ENCODE results near the gene YTHDF1. TPM values are rescaled to one million over a fixed set of nuclear protein-coding genes. Genes with fewer than 3 reads are reported as not detected.

The YTHDF1 gene
- total RNA-seq, 1 experiment from 2014 or later = 22.1 TPM

DNA sequence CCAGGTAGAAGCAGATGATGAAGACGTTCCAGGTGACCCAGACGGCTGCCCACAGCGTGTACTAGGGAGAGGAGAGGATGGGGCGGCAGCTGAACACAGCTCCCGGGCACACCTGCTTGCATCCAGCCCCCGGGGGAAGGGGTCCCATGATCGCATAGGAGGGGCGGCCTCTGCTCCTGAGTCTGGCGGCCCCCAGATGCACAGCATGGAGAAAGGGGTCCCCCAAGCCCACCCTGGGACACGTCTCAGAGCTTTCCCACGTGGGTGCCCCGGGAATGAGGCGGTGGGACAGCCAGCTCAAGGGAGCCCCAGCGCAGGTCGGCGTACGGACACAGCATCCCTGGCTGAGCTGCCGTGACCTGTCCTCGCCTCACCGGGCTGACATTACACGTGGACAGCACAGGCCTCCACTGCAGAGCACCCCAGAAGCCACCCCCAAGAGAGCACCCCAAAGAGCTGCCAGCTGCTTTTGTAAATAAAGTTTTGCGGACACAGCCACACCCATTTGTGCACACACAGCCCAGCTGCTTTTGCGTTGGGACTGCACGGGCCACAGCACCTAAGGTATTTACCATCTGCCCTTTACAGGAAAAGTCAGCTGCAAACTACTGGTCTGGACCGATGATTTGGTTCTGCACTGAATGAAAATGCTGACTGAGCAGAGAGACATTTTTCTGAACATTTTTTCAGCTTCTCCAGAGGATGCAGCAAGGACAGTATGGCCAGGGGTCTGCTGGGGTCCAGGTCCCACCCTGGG, 33.1 kb upstream of the YTHDF1 start:
- no peak for DNase-seq (ENCODE audit: low read depth)

DNA sequence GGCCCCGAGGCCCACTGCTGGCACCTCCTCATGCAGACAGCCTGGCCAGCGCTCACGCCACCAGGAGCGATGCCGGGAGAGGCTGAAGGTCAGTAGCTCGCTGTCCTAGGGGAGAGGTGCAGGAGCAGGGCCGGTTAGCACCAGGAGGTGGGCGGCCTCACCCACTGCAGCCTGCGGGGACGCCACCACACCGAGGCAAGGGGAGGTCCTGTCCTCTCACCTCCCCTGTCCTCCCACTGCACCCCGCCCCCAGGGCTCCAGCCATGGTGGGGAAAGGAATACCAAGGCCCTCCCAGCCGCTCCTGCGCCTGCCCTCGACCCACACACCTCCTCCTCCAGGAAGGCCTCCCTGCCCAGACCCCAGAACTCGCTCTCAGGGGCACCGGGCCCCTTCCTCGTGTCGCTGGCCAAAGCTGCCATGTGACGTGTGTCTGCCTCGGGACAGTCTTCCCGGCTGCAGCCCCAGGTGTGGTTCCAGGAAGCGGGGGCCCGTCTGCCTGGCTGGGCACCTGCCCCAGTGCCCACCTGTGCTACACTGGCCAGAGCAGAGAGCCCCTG, 31.8 kb upstream of the YTHDF1 start:
- no peak for DNase-seq (ENCODE audit: low read depth)

DNA sequence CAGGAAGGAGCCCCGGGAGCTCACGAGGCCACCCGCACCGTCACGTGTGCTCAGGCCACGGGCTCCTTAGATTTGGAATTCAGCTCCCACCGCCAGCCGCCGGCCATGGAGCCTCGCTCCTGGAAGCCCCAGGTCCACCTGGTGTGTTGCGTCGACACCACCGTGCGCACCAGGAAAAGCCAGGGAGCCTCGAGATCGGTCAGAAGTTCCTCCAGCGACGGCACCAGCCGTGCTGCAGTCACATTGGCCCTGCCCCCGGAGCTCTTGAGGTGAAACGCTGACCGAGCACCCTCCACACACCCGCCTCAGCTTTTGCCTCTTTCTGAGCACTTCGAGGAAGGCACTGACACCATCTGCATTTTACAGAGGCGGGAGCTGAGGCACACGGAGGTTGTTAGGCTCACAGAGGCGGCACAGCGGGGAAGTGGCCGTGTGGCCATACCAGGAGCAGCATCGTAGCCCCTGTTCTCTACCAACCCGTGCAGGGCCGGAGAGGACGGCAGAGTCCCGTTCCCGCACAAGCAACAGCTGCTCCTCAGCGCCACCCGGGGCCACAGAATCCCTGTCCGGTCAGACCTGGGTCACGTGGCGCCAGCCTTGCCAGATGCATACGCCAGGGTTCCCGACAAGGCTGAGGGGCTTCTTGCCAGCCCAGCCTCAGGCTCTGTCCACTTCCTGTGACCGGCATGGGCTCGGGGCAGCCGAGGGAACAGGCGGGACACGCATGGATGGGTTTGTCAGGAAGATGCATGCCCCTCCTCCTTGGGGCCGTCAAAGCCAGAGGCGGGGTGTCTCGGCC, 30.8 kb upstream of the YTHDF1 start:
- DNase-seq (ENCODE audit: low read depth) = peak; percentile 61

DNA sequence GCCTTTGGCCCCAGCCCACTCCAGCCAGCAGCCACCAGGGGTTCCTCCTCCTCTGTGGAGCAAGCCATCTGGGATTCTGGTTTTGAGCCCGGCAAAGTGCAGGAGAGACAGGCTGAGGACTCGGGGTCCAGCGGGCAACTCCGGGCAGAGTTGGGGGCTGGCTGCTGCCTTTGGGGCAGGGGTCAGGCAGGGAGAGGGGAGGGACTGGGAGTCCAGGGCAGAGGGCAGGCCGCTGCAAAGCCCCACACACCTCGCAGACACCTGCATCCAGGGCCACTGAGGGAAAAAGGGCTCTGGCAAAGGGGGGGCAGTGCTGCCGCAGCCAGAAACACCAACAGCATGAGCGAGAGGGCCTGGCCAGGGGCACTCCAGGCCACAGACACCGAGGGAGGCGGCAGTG, 28.5 kb upstream of the YTHDF1 start:
- DNase-seq (ENCODE audit: low read depth) = no peak

DNA sequence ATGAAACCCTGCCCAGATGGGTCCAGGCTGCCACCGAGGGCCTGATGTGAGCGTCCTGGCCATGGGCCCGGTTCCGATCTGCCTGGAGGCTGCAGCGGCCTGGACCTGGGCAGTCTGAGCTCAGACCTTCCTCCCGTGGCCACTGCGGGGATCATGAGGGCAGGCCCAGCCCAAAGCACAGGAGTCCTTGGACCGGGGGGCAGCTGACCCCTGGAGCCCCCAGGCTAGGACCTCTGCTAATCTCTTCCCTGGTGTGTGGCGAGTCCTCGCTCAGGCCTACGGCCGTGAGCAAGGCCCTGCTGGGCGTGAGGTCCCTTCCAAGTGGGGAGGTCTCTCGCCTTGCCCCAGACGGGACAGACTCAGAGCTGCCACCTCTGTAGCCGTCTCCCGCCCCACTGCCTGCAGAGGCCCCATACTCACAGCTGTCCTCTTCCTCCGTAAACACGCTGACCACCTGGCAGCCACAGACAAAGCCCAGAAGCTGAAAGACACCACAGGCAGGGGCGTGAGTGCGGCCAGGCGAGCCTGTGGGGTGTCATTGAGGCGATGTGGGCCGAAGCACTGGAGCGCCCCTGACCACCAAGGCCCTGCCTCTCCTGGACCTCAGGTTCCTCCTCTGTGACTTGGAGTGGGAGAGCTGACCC, 27.8 kb upstream of the YTHDF1 start:
- no peak for DNase-seq (ENCODE audit: low read depth)

DNA sequence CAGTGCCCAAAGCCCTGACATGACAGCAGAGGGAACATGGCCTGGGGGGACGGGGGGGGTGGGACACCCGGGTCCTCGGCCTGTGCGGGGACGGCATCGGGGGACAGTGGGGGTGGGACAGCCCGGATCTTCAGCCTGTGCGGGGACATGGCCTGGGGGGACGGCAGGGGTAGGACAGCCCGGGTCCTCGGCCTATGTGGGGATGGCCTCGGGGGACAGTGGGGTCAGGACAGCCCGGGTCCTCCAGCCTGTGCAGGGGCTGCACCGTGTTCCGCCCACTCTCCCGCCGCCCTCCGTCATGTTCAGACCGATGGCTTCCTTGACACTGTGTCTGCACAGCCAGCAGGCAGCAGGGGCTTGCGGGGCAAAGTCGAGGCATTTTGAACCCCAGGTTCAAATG, 26.8 kb upstream of the YTHDF1 start:
- no peak for DNase-seq (ENCODE audit: low read depth)

DNA sequence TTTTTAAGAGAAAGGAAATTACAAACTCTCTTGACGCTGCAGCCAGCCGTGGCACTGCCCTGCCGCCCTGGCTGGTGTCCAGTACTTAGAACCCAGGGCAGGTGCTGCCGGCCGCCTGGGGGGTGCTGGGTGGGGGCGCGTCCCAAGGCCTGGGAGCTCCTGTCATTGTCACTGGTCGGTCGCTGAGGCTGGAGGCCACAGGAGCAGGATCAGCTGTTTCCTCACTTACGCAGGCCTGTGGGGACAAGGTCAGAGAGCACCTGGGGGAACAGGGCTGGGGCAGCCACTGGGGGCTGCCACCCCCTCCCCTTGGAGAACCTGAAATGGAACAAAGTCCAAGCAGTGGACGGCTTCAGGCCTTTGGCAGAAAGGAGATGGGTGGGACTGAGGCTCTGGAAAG, 25.3 kb upstream of the YTHDF1 start:
- DNase-seq (ENCODE audit: low read depth) = no peak

DNA sequence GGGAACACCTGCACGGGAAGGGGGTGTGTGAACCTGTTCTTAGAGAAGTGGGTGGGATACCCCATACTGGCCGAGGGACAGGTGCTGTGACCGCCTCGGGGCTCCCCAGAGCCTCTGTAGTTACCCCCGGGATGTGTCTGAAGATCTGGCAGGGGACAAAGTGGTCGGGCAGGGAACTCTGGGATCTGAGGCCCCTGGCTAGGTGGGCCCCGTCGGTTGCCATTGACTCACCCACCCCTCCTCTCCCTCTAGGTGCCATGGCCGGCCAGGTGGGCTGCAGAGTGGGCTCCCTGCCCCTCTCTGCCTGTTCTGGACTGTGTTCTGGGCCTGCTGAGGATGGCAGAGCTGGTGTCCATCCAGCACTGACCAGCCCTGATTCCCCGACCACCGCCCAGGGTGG, 24.1 kb upstream of the YTHDF1 start:
- no peak for DNase-seq (ENCODE audit: low read depth)

DNA sequence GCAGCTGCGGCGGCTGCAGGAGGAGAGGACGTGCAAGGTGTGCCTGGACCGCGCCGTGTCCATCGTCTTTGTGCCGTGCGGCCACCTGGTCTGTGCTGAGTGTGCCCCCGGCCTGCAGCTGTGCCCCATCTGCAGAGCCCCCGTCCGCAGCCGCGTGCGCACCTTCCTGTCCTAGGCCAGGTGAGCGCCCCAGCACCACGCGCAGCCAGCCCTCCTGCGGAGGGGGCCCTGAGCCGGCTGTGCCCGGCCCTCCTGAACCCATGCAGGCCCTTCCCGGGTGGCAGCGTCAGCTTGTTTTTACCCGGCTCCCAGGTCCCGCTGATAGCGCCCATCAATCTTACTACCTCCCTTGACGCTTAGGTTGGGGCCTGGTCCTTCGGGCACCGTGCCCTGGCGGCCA, 23.5 kb upstream of the YTHDF1 start:
- DNase-seq (ENCODE audit: low read depth) = no peak

DNA sequence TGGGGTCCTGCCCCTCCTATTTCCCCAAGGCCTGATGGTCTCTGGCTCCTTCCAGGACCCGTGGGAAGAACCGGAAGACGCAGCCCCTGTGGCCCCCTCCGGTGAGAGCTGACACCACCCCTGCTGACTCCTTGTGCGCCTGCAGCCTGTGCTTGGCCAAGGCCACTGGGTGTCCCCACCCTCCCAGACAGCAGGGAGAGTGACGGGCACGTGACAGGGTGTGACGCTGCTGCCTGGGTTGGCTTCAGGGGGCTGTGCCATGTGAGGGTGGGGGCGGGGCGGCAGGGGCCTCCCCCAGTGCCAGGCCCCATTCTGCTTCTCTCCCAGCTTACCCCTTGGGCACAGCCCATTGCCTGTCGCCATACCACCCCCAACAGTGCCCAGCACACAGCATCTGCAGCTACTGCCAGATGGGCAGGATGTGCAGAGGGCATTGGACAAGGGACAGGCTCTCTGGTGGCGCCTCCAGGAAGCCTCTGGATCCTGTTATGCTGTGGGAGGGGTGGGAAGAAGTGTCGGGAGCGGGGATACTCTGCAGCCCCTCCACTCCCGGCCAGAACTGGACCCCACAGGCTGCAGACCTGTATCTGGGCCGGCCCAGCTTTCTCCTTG, 22.7 kb upstream of the YTHDF1 start:
- no peak for DNase-seq (ENCODE audit: low read depth)

DNA sequence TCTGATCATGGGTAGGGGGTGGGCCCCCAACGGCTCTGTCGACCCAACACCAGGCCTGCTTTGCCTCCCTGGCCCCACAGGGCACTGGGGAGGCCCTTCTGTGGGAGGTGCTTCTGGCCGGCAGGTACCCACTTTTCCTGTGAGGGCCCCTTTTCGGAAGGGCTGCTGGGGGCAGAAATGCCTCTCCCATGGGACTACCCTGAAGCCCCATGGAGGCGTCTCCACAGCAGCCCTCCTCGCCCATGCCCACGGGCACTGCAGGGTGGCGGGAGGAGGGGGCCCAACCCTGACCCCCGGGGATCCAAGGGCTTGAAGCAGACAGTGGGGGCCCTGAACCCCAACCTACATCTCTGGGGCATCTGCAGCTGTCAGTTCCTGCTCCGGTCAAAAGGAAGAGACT, 22.1 kb upstream of the YTHDF1 start:
- no peak for DNase-seq (ENCODE audit: low read depth)

DNA sequence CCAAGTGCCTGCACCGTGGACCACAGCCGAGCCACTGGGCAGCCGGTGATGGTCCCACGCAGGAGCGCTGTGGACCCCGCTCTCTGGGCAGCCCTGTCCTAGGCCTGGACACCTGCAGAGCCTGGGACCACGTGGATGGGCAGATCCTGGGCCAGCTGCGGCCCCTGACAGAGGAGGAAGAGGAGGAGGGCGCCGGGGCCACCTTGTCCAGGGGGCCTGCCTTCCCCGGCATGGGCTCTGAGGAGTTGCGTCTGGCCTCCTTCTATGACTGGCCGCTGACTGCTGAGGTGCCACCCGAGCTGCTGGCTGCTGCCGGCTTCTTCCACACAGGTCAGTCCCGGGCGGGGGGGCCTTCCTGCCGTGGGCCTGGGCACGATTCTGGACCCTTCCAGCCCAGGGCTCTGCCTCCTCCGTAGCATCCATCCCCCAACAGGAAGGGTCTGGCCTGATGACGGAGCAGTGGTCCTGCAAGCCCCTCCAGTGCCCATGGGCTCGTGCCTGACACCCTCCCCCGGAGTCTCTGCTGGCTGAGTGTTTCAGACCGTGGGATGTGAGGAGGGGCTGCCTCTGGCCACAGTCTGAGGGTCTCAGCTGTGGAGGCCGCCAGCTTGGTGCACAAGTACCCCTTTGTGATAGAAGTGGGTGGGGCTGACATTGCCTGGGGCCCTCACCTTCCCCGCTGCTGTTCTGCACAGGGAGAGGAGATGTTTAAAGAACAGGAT, 20.3 kb upstream of the YTHDF1 start:
- DNase-seq (ENCODE audit: low read depth) = no peak

DNA sequence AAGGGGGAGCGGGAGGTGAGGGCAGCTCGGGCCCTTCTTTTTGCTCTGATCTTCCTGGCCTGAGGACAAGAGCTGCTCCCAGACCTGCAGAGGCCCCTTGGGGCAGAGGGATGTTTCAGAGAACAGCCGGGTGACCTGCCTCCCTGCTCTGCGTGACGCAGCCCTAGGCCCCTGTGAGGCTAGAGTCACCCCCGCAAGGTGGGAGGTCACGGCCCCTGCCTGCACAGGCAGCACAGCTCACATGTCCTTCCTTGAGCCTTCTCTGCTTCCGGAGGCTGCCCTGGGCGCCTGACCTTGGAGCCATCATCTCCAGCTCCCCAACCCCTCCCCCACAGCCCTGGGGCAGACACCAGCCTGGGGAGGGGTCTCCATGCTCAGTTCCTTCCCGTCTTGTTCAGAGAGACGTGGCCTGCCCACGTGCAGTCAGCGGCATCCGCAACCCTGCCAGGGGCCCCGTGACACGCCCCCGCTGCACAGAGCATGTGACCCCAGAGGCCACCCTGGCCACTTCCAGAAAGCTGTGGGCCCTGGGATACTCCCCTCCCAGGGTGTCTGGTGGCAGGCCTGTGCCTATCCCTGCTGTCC, 19.6 kb upstream of the YTHDF1 start, which contains the start of gene BIRC7:
TSS of gene BIRC7 (plus strand) at position 507 of the 585 bp plus-strand sequence. CDS start 192 bp downstream, outside the sequence.
- no peak for DNase-seq (ENCODE audit: low read depth)

DNA sequence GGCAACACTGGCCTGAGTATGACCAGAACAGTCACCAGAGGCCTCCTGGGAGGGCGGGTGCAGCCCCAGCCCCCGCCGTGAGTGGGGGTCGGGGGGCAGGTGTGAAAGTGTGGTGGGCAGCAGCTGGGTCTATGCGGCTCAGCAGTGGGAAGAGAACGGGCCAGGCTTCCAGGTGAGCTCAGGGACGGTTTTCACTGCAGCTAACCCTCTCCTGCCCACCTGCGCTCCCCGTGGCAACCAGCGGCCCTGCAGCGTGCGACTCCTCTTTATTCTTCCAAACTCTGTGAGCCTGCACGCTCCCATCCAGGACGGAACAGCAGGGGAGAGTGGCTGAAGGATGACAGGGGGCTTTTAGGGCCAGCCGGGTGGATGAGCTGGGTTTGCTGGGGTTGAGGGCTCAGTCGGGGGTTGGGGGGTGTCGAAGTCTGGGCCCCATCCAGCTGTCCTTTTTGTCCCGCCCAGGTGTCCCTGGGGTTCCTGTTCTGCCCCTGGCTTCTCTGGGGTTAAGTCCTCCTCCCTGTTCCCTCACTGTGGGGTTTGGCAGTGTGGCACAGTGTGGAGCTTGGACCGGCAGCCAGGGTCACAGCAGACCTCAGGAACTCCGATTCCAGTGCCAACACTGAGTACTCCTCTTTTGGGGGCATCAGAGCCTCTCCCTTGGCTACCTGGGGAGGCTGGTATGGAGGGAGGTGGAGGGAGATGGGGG, 18.9 kb upstream of the YTHDF1 start:
- DNase-seq (ENCODE audit: low read depth) = no peak

DNA sequence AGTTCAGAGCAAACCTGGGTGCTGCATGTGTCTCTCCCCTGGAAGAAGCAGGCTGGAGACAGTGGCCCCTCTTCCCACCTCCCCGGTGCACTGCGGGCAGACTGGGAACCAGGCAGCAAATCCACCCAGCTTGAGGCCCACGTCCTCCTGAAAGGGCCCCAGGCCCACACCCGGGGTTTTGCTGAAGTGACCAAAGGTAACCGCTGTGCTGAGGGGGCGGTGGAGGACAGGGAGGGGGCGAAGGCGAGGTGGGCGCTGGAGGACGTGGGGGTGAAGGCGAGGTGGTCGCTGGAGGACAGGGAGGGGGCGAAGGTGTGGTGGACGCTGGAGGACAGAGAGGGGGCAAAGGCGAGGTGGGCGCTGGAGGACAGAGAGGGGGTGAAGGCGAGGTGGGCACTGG, 18.0 kb upstream of the YTHDF1 start:
- DNase-seq (ENCODE audit: low read depth) = no peak

DNA sequence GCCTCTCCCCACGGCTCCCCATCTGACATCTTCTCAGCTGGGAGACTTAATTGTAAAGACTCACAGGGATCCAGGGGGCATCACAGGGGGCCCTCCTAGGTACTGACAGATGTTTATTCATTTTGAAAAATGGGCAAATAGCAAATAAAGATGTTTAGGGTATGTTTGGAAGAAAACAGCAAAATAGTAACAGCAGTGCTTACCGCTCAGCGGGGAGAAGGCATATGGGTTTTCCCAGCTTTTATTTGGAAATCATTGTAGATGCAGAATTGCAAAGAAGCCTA, 17.1 kb upstream of the YTHDF1 start:
- DNase-seq (ENCODE audit: low read depth) = no peak

DNA sequence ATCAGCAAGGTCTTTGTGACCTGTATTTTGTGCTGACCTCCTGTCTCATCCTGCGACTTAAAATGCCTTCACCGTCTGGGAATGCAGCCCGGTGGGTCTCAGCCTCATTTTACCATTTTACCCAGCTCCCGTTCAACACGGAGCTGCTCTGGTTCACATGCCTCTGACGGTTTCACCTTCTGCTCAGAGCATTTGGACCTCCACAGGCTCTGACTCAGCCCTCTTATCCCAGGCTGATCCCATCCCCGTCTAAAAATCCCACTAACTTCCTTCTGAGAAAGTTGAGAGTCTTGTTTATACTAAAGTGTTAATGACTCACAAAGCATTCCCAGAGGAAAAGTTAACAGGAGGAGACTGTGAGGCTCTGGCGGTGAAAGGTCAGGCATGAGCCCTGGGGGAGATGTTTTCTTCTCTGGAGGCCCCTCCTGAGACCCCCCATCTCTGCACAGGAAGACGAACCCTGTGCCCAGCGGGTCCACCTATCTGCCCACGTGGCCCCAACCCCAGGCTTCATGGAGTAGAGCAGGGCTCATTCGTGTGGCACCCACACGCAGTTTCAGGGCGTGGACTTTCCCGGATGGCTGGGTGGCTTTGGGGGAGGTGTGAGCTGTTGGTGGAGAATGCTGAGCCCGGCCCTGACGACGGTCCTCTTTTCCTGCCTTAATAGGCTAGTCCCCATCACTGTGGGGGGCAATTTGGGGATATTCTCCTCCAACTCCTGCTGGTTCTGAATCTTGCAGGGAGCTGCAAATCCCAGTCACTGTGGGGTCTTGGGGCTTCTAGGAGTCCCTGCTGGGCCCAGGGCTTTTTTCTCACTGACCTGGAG, 16.5 kb upstream of the YTHDF1 start:
- peak; percentile 90 for DNase-seq (ENCODE audit: low read depth)

DNA sequence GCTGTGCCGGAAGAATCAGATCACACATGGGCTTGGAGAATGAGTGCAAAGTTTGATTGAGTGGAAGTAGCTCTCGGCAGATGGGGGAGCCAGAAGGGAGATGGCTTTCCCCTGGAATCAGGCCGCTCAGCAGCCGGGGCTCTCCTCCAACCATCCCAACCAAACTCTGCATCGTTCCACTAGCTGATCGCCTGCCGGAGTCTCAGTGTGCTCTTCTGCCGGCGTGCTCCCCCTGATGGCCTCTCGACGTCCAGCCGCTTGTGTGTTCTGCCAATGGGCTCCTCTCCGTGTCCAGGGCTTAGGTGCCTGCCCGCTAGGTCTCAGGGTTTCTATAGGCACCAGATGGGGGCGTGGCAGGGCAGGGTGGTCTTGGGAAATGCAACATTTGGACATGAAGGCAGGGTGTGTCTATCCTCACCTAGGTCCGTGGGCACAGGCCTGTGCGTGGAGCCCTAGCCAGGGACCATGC, 14.9 kb upstream of the YTHDF1 start:
- DNase-seq (ENCODE audit: low read depth) = peak; percentile 63

DNA sequence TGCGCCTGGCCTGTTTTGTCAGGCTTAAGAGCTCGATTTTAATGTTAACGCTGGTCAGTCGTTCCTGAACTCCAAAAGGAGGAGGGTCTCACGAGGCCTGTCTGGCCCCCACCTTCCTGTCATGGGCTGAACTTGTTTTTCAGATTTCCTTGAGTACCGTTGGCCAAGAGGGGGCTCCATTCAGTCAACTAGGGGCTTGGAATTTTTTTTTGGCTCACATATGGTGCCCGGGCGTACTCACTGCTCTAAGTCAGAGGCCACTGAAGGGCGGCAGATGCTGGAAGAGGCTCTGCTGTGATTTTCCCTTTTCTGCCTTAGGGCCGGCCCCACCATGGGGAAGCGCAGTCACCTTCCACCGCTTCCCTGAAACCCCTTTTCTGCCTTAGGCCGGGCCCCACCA, 12.9 kb upstream of the YTHDF1 start:
- no peak for DNase-seq (ENCODE audit: low read depth)
